Testis (tissue), 2 donors: ENCODE results near the gene PLA1A.

ENCODE experiments used
- CTCF ChIP-seq, 3 experiments: fragments of 450-650 bp in 2 of 3; fragments of 200-600 bp in 1 of 3; sonication (generic) in 1 of 3; IDR thresholded peaks; one replicate each; pipeline ENCODE4 v1.5.1; 2016 to 2019; ENCODE audit warnings: antibody characterized with exemption in 3 of 3, mild to moderate bottlenecking in 2 of 3, moderate library complexity in 1 of 3
- POLR2A ChIP-seq: fragments of 450-650 bp; IDR thresholded peaks from one replicate; pipeline ENCODE4 v1.6.1; 2017; ENCODE audit warnings: antibody characterized with exemption, mild to moderate bottlenecking, moderate library complexity

GRCh38 chr3:119596398-119596797 lies 1.3 kb upstream of the PLA1A start:
- TF ChIP-seq CTCF (IDR thresholded peaks at IDR 0.05) (no peak), POLR2A (no peak)
